Loucy (cell line): ENCODE results near the gene BFSP1.

ENCODE experiments used
- H2AFZ ChIP-seq: fragments of 200-600 bp; sonication (generic); 2 replicates; pipeline ENCODE4 v1.6.0; 2016; ENCODE audit warnings: antibody characterized with exemption, mild to moderate bottlenecking, low read length, moderate library complexity
- H3F3A ChIP-seq: fragments of 200-600 bp; 2 replicates; pipeline ENCODE4 v1.6.0; 2016; ENCODE audit warnings: antibody characterized with exemption, low read depth, mild to moderate bottlenecking
- H3K27me3 ChIP-seq: fragments of 200-600 bp; sonication (generic); 2 replicates; pipeline ENCODE4 v1.6.1; 2014; ENCODE audit warnings: low read length, mild to moderate bottlenecking; ENCODE audit not compliant: insufficient read depth, poor library complexity, severe bottlenecking
- H3K36me3 ChIP-seq: fragments of 200-600 bp; sonication (generic); 2 replicates; pipeline ENCODE4 v1.6.1; 2016; ENCODE audit warnings: low read length; ENCODE audit not compliant: insufficient read depth
- H3K4me1 ChIP-seq: fragments of 200-600 bp; sonication (generic); 2 replicates; pipeline ENCODE4 v1.5.1; 2014; ENCODE audit warnings: low read length, mild to moderate bottlenecking; ENCODE audit not compliant: insufficient read depth, poor library complexity, severe bottlenecking
- H3K4me2 ChIP-seq: fragments of 200-600 bp; sonication (generic); 2 replicates; pipeline ENCODE4 v1.6.0; 2014; ENCODE audit warnings: antibody characterized with exemption, low read length, low read depth, mild to moderate bottlenecking; ENCODE audit not compliant: poor library complexity, severe bottlenecking
- H3K4me3 ChIP-seq: fragments of 200-600 bp; sonication (generic); 2 replicates; pipeline ENCODE4 v1.5.1; 2014; ENCODE audit warnings: low read length, mild to moderate bottlenecking, mixed read lengths; ENCODE audit not compliant: poor library complexity, severe bottlenecking
- H3K79me2 ChIP-seq: fragments of 200-600 bp; sonication (generic); 2 replicates; pipeline ENCODE4 v1.6.1; 2014; ENCODE audit warnings: low read length; ENCODE audit not compliant: insufficient read depth
- H3K9ac ChIP-seq: fragments of 200-600 bp; sonication (generic); 2 replicates; pipeline ENCODE4 v1.6.0; 2014; ENCODE audit warnings: mild to moderate bottlenecking, low read depth, low read length, moderate library complexity; ENCODE audit not compliant: poor library complexity, severe bottlenecking
- H3K9me2 ChIP-seq: fragments of 200-600 bp; sonication (generic); replicated peaks from 2 replicates; pipeline ENCODE4 v1.6.1; 2016; ENCODE audit warnings: low read depth, low read length, mixed read lengths
- H3K9me3 ChIP-seq: fragments of 200-600 bp; sonication (generic); 2 replicates; pipeline ENCODE4 v1.6.1; 2014; ENCODE audit warnings: mild to moderate bottlenecking, antibody characterized with exemption, low read length, low read depth; ENCODE audit not compliant: insufficient read depth
- H4K20me1 ChIP-seq: fragments of 200-600 bp; sonication (generic); 2 replicates; pipeline ENCODE4 v1.6.0; 2014; ENCODE audit warnings: antibody characterized with exemption, low read length, mild to moderate bottlenecking; ENCODE audit not compliant: insufficient read depth, poor library complexity, severe bottlenecking
- EZH2phosphoT487 ChIP-seq: fragments of 200-600 bp; IDR thresholded peaks from 2 replicates; pipeline ENCODE4 v1.6.1; 2018; ENCODE audit warnings: antibody characterized with exemption, mild to moderate bottlenecking, moderate library complexity, borderline replicate concordance
- TF ChIP-seq, protein P1 (sequence below): fragments of 200-600 bp; sonication (generic); conservative IDR thresholded peaks from 2 replicates; pipeline ENCODE4 v1.5.1; 2014; ENCODE audit warnings: mild to moderate bottlenecking, antibody characterized with exemption, low read length

The BFSP1 gene

DNA sequence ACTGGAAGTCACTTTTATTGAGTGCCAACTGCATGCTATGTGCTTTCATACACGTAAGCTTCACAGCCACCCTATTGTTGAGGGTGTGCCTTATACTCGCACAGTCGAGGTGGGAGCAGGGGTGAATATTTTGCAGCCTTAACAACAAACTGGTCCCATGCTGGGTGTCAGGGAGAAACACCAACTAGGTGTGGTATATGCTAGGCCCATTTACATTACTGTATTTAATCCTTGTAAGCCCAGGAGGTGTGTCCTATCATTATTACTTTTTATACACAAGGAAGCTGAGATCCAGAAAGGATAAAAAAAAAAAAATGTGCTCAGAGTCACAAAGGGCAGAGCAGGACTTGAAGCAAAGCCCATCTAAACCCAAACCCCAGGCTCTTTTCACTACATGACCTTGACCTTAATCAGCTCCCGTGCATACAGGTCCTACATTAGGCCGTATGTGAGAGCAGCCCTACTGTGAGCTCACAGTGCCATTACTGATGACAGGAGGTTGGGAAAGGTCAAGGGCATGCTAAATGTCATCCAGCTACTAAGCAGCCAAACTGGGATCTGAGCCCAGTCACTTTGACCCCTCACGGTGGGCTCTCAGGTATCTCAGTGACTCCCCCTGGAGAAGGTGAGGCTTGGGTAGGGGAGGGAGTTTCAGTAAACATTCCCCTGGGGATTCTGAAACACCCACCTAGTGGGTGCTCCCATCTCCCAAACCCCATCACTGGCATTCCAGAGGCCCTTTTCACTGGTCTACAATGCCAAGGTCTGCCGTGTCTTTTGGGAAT lies 61.7 kb downstream of the BFSP1 start:
- Histone ChIP-seq H3K4me1 (no peaks in the 10 kb centered on the region), H3K9me2 (no peaks in the 10 kb centered on the region)

DNA sequence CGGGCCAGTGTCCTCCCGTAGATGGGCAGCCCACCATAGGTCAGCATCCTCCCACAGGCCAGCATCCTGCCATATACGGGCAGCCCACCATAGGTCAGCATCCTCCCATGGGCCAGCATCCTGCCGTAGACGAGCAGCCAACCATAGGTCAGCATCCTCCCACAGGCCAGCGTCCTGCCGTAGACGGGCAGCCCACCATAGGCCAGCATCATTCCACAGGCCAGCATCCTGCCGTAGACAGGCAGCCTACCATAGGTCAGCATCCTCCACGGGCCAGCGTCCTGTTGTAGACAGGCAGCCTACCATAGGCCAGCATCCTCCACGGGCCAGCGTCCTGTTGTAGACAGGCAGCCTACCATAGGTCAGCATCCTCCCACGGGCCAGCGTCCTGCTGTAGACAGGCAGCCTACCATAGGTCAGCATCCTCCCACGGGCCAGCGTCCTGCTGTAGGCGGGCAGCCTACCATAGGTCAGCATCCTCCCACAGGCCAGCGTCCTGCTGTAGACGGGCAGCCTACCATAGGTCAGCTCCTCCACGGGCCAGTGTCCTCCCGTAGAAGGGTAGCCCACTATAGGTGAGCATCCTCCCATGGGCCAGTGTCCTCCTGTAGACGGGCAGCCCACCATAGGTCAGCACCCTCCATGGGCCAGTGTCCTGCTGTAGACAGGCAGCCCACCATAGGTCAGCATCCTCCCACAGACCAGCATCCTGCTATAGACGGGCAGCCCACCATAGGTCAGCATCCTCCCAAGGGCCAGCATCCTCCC lies 62.9 kb downstream of the BFSP1 start:
- H3K79me2 ChIP-seq, result no peaks in the 10 kb centered on the region
- H3K4me2 ChIP-seq, result no peak overlapping the region
- no peak overlapping the region for H3K4me3 ChIP-seq
- no peak overlapping the region for H3K9ac ChIP-seq
- no peaks in the 10 kb centered on the region for H3F3A ChIP-seq
- no peaks in the 10 kb centered on the region for H3K9me3 ChIP-seq
- H3K27me3 ChIP-seq, result no peaks in the 10 kb centered on the region
- H4K20me1 ChIP-seq, result no peaks in the 10 kb centered on the region
- TF ChIP-seq EZH2phosphoT487, result no peak
- TF ChIP-seq, protein P1, sequence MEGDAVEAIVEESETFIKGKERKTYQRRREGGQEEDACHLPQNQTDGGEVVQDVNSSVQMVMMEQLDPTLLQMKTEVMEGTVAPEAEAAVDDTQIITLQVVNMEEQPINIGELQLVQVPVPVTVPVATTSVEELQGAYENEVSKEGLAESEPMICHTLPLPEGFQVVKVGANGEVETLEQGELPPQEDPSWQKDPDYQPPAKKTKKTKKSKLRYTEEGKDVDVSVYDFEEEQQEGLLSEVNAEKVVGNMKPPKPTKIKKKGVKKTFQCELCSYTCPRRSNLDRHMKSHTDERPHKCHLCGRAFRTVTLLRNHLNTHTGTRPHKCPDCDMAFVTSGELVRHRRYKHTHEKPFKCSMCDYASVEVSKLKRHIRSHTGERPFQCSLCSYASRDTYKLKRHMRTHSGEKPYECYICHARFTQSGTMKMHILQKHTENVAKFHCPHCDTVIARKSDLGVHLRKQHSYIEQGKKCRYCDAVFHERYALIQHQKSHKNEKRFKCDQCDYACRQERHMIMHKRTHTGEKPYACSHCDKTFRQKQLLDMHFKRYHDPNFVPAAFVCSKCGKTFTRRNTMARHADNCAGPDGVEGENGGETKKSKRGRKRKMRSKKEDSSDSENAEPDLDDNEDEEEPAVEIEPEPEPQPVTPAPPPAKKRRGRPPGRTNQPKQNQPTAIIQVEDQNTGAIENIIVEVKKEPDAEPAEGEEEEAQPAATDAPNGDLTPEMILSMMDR, result no peak
- H3K36me3 ChIP-seq, result no peaks in the 10 kb centered on the region
- no peaks in the 10 kb centered on the region for H3K9me2 ChIP-seq
- H2AFZ ChIP-seq, result no peak overlapping the region
- H3K4me1 ChIP-seq, result no peaks in the 10 kb centered on the region

More for the DNA sequence above, 61.7 kb downstream of the BFSP1 start:
- H3F3A ChIP-seq, result no peaks in the 10 kb centered on the region
- no peak for TF ChIP-seq EZH2phosphoT487
- no peaks in the 10 kb centered on the region for H3K27me3 ChIP-seq
- no peak overlapping the region for H3K4me2 ChIP-seq
- H2AFZ ChIP-seq, result no peak overlapping the region
- no peak overlapping the region for H3K9ac ChIP-seq
- H3K79me2 ChIP-seq, result no peaks in the 10 kb centered on the region
- no peaks in the 10 kb centered on the region for H4K20me1 ChIP-seq
- H3K9me3 ChIP-seq, result no peaks in the 10 kb centered on the region
- H3K4me3 ChIP-seq, result no peak overlapping the region
- no peaks in the 10 kb centered on the region for H3K36me3 ChIP-seq

DNA sequence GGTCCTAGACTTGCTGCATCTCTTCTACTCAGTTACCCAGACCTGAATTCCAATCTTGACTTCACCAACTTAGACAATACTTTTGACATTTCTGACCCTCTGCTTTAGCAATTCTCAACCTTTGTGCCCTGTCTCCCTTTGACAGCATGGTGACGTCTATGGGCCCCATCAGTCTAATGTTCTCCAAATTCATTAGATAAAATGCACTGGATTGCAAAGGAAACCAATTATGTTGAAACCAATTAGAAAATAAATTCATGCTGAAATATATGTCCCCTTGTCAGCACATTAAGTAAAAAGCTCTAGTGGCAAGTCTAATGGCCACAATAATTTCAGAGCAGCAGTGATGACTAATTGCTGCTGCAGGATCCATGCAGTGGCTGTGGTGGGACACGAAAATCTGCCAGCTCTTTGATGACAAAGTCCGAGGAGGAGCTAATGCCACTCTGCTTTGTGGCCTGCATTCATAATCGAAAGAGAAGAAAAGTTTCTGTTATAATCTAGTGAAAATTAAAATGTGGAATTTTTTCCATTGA lies 64.0 kb downstream of the BFSP1 start:
- no peaks in the 10 kb centered on the region for H3K36me3 ChIP-seq
- H3K79me2 ChIP-seq, result no peaks in the 10 kb centered on the region
- H3K27me3 ChIP-seq, result no peaks in the 10 kb centered on the region
- H3K9ac ChIP-seq, result no peak overlapping the region
- TF ChIP-seq, protein P1, result no peak
- no peak for TF ChIP-seq EZH2phosphoT487
- H3K4me2 ChIP-seq, result no peak overlapping the region
- no peaks in the 10 kb centered on the region for H3F3A ChIP-seq
- no peaks in the 10 kb centered on the region for H3K4me1 ChIP-seq
- H3K9me3 ChIP-seq, result no peaks in the 10 kb centered on the region
- H3K4me3 ChIP-seq, result no peak overlapping the region
- no peaks in the 10 kb centered on the region for H4K20me1 ChIP-seq
- H2AFZ ChIP-seq, result no peak overlapping the region
- H3K9me2 ChIP-seq, result no peaks in the 10 kb centered on the region
